Activated naive CD4-positive, alpha-beta T cell (primary cell): ENCODE results near the gene GOT2.
"Not testable (repeated sequence)": the region's sequence is repeated elsewhere in the genome, so short reads cannot be mapped to it uniquely, and the experiment has no call there.

Experiments
- DNase-seq, 4 experiments: peaks; one replicate each; lab custom pipeline; 2025; lab: John Stamatoyannopoulos, UW

Gene GOT2

DNA sequence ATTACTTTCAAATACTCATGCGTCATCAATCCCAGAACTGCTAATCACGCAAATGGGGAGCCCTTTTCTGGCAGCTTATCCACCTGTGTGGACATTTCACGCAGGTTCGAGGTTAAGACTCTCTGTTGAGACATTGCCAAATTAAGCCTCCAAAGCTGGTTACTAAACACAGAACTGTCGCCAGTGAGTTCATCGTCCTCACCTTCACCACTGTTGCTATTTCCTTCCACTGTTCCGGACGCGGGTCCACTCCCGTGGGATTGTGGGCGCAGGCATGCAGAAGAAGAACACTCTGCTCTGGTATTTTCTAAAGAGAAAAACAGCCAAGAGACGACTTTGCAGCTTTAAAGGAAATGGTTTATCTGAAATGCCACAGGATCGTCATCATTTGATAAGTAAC is 16.1 kb downstream of the GOT2 start:
- DNase-seq: no peak

GRCh38 chr16:58716468-58716867 is 17.6 kb downstream of the GOT2 start:
- DNase-seq: no peak

GRCh38 chr16:58713742-58714141 is 20.4 kb downstream of the GOT2 start:
- DNase-seq: no peak

GRCh38 chr16:58709333-58709732 is 24.8 kb downstream of the GOT2 start:
- no peak for DNase-seq

GRCh38 chr16:58699151-58699550 is 35.0 kb downstream of the GOT2 start:
- DNase-seq: no peak

DNA sequence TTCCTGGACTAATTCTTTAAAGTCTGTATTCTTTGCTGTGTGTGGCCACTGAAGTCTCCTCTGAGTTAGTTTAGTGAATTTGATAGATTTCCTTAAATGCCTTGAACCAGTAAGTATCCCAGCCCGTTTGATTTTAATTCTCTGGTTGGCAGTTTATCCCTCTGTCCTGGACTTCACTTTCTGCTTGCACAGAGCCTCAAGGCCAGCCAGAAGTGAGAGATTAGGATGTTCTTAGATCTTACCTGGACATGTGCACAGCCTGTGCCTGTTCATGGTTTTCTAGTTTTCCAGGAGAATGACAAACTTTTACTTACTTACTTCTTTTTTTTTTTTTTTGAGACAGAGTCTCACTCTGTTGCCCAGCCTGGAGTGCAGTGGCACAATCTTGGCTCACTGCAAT is 38.7 kb downstream of the GOT2 start:
- DNase-seq: no peak

GRCh38 chr16:58692450-58692849 is 41.7 kb downstream of the GOT2 start:
- DNase-seq: no peak

GRCh38 chr16:58686985-58687706 is 47.0 kb downstream of the GOT2 start:
- not testable (repeated sequence) for DNase-seq

DNA sequence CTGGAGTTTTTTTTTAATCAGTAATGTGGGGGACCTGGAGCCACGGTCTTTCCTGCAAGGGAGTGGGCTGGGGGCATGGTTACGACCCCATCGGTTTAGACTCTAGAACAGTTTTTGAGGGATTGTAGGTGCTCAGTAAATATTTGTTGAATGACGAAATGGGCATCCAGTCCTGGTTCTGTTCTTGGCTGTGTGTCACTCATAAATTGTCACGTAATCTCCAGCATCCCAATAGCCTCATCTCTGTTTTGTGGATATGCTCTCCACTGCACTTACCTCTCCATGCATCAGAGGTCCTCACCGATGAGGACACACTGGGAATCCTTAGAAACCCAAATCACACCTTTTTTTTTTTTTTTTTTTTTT is 49.0 kb downstream of the GOT2 start:
- DNase-seq: no peak

GRCh38 chr16:58684354-58685083 is 49.6 kb downstream of the GOT2 start, which contains the start of gene SLC38A7:
TSS of gene SLC38A7 (minus strand) at chr16:58684770. CDS start at chr16:58680126, 4,644 bp downstream.
- DNase-seq: peak; percentile 37 to 58 (median 46)

DNA sequence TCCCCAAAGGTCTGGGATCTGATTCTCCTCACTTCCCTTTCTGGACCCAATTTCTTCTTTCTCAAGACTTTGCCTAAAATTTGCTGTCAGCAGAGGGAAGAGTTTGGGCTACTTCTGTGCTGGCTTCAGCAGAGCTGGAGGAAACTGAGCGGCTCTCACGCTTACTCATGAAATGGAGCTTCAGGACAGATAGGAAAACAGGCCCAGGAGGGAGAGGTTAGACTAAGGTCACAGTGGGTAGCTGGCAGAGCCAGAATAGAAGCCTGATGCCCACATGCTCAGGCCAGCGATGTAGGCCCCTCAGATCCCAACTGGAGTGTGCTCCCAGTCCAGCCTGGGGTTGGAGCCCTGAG is 50.1 kb downstream of the GOT2 start:
- DNase-seq: no peak

DNA sequence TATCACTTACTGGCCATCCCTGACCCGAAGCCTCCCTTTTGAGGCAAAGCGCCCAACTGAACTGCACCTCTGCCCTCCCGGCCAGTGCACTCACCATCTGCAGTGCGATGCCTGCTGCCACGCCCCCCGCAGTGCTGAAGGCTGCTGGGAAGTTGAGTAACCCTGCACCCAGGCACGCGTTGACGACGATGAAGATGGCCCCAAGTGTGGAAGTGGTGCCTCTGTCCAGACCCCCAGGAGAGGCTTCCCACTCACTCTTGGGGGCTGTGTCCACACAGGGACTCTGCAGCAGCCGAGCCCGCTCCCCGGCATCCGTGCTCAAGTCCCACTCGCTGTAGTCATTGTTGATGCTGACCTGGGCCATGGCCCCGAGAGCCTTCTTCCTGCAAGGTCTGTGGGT is 54.4 kb downstream of the GOT2 start:
- DNase-seq: no peak

- no peak for DNase-seq
These were observed 55.4 kb downstream of the GOT2 start for GRCh38 chr16:58678716-58679115.

- no peak for DNase-seq
These were observed 55.8 kb downstream of the GOT2 start for GRCh38 chr16:58678269-58678668.

- no peak for DNase-seq
These were observed 63.1 kb downstream of the GOT2 start for GRCh38 chr16:58670946-58671583.

GRCh38 chr16:58670177-58670576 is 63.9 kb downstream of the GOT2 start:
- DNase-seq: no peak

DNA sequence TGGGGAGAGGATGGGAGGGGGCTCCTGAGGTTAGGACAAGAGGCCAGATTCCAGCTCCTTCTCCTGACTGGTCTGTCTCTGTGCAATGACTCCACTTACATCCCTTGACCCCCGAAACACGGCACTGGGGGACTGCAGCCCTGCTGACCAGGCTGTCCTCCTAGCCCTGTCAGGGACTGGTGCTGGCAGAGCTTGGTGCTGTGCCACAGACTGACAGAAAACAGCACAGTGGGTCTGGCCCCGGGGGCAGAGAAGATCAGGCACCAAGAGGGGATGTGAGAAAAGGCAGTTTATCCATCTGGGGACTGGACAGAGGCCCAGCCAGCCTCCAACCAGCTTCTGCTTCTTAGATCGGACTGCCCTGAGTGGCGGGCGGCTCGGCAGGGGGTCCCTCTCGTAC is 68.9 kb downstream of the GOT2 start:
- no peak for DNase-seq

GRCh38 chr16:58661199-58661830 is 72.8 kb downstream of the GOT2 start:
- DNase-seq: no peak

DNA sequence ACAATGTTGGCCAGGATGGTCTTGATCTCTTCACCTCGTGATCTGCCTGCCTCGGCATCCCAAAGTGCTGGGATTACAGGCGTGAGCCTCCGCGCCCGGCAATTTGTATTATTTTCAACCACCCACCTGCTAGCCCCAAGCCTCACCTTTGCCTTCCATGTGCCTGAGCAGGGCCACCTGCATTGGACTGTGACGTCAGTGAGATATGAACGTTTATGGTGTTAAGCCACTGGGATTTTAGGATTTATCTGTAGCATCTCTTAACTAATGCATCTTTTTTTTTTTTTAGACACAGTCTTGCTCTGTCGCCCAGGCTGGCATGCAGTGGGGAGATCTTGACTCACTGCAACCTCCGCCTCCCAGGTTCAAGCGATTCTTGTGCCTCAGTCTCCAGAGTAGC is 74.2 kb downstream of the GOT2 start:
- not testable (repeated sequence) for DNase-seq

GRCh38 chr16:58658796-58659211 is 75.3 kb downstream of the GOT2 start:
- DNase-seq: no peak
